Esophagus squamous epithelium (tissue), 4 donors: ENCODE measurements around the gene HOXC13.

Experiments
- CTCF ChIP-seq, 6 experiments: fragments of 450-650 bp in 4 of 6; fragments of 200-600 bp in 2 of 6; sonication (generic) in 2 of 6; IDR thresholded peaks; one replicate each; pipeline ENCODE4 v1.5.1; 2016 to 2019; ENCODE audit warnings: antibody characterized with exemption in 6 of 6, mild to moderate bottlenecking in 4 of 6, moderate library complexity in 4 of 6
- POLR2A ChIP-seq, 4 donors: fragments of 450-650 bp; IDR thresholded peaks; one replicate each; pipeline ENCODE4 v1.6.1; 2017; ENCODE audit warnings: antibody characterized with exemption in 4 of 4, mild to moderate bottlenecking in 4 of 4, moderate library complexity in 3 of 4

- TF ChIP-seq POLR2A (IDR thresholded peaks at IDR 0.05) (no peak), CTCF (IDR thresholded peaks at IDR 0.05) (no peak)
Measured at GRCh38 chr12:53970451-53970850, 31.8 kb downstream of the HOXC13 start.
